GM21786 (cell line): Measurements from ENCODE around the gene RCL1.
"Not testable (repeated sequence)": the region's sequence is repeated elsewhere in the genome, so short reads cannot be mapped to it uniquely, and the experiment has no call there.

Experiments
- ATAC-seq: cut with Tn5 transposase; IDR thresholded peaks from one replicate; pipeline ENCODE4 v1.9.1; 2021; ENCODE audit not compliant: unreplicated experiment

The RCL1 gene

DNA sequence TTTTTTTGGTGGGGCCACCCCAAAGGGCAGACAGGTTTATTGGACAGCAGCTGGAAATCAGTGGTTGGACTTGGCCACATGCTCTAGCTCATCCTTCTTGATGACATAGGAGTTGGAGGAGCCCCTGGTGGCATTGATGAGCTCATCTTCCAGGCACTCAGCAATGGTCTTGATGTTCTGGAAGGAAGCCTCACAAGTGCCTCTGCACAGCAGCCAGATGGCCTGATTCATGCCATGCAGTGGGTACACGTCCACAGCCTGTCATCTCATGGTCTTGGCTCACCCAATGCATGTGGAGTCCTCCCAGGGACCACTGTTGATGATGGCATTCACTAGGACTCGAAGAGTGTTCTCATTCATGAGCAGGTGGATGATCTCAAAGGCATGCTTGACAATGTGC is 11.3 kb upstream of the RCL1 start:
- no peak for ATAC-seq

DNA sequence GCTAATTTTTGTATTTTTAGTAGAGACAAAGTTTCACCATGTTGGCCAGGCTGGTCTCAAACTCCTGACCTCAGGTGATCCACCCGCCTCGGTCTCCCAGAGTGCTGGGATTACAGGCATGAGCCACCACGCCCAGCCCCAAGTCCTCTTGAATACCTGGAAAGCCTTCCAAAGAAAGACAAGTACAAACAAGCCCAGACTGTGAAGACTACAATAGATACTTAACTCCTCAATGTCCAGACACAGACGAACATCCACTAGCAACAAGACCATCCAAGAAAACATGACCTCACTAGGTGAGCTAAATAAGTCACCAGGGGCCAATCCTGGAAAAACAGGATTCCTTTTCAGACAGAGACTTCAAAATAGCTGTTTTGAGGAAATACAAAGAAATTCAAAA is 9.6 kb upstream of the RCL1 start:
- ATAC-seq: not testable (repeated sequence)

DNA sequence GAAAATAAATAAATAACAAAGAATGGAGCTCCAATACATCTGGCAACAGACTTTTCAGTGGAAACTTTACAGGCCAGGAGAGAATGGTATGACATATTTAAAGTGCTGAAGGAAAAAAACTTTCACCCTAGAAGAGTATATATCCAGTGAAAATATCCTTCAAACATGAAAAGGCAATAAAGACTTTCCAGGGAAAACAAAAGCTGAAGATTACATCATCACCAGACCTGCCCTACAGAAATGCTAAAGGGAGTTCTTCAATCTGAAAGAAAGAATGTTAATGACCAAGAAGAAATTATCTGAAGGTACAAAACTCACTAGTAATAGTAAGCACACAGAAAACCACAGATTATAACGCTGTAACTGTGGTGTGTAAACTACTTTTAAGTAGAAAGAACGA is 8.3 kb upstream of the RCL1 start:
- no peak for ATAC-seq

DNA sequence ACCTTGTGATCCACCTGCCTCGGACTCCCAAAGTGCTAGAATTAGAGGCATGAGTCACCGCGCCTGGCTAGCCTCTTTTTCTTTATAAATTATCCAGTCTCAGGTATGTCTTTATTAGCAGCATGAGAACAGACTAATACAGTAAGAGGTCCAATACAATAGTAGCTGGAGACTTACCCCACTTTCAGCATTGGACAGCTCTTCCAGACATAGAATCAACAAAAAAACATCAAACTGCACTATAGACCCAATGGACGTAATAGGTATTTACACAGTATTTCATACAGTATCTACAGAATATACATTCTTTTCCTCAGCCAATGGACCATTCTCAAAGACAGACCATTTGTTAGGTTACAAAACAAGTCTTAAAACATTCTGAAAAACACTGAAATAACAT is 6.1 kb upstream of the RCL1 start:
- no peak for ATAC-seq

DNA sequence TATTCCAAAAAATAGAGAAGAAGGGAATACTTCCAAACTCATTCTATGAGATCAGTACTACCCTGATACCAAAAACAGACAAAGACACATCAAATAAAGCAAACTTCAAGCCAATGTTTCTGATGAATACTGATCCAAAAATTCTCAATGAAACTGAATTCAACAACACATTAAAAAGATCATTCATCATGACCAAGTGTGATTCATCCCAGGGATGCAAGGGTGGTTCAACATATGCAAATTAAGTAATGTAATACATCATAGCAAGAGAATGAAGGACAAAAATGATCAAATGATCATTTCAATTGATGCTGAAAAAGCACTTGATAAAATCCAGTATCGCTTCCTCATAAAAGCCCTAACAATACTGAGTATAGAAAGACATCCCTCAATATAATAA is 4.9 kb upstream of the RCL1 start:
- no peak for ATAC-seq

DNA sequence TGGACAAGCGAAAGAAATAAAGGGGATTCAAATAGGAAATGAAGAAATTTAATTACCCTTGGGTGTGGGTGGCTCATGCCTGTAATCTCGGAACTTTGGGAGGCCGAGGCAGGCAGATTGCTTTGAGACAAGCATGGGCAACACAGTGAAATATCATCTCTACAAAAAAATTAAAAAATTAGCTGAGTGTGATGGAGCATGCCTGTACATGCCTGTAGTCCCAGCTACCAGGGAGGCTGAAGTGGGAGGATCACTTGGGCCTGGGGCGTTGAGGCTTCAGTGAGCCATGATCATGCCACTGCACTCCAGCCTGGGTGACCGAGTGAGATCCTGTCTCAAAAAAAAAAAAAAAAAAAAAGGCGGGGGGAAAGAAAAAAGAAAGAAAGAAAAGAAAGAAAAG is 4.0 kb upstream of the RCL1 start:
- ATAC-seq: no peak

DNA sequence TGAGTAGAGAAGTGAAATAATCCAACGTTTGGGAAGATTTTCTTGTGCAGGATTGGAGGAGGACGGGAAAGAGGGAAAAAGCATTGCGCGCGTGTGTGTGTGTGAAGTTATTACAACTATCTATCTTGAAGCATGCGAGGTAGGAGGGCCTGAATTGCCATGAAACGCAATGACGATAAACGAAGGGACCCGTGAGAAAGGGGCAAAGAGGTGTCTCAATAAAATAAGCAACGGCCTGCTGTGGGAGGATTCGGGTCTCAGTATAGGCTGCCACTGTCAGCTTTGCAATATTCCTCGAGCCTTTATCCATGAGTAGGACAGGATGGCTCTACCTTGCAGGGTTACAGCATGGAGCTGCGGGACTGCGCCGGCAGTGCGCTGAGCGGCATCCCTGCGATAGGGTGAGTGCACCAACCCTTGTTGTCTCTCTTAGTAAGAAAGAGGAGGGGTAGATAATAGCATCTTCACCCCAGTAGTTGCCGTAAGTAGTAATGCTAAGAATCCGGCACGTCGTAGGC is 631 bp upstream of the RCL1 start:
- peak; percentile 37 for ATAC-seq

DNA sequence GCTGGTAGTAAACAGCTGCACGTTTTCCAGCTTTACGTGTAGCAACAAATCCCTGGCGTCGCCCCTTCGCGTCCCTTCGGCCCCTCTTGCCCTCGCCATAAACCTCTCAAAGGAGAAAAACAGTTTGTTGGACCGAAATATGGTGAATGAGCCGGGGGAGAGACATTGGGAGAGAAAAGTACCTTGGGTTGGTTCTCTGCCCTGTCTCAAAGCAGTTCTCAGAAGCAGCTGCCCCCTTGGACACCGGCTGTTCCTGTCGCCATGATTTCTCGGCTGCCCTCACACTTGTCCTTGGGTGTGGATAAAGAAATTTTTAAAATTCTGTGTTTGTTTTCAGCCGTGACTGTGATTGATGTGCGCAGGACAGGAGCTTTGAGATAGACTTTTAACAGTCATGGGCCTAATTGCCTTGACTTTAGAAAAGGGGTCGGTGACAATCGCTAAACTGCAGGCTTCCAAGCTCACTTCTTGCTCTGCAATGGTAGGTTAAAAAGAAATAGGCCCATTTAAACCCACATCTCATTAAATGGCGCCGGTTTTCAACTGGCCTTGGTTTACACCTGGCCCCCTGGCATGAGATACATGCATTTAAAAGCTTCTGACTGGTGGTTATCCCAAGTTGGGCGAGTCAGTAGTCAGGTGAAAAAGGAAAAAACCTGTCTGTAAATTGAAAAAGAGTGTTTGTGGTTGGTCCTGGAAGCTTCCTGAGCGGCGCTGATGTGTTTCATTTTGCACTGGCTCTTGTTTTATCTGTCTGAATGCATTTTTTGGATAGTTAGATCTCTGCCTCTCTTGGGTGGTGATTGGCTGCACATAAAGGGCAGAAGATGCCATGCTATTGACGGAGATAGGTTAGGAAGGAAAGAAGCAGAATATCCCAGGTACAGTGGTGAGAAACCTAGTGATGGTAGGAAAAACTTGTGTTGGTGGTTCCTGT is 983 bp downstream of the RCL1 start:
- no peak for ATAC-seq

DNA sequence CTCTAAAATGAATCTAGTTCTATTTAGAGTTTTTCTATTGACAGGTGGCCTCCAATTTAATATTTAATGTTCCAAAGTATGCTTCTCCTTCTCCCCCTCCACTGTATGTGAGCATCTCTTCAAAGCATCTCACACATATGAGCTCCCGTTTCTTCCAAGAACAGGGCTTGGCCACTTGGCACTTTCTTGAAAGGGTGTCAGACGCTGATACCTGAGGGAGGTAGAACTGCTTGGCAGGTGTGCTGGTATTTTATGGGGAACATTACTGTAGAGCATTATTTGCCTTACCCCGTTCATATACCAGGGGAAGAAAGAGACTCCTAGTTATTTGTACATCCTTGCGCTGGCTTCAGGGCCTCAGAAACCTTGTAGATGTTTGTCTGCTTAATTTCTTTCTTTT is 1.9 kb downstream of the RCL1 start:
- no peak for ATAC-seq

DNA sequence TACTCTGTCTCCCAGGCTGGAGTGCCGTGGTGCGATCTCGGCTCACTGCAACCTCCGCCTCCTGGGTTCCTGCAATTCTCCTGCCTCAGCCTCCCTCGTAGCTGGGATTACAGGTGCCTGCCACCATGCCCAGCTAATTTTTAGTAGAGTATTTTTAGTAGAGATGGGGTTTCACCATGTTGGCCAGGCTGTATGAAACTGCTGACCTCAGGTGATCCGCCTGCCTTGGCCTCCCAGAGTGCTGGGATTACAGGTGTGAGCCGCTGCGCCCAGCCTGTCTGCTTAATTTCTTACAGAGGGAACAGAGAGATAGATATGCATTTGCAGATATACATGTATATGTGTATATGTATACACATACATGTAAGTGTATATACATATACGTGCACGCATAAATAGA is 2.4 kb downstream of the RCL1 start:
- ATAC-seq: not testable (repeated sequence)

DNA sequence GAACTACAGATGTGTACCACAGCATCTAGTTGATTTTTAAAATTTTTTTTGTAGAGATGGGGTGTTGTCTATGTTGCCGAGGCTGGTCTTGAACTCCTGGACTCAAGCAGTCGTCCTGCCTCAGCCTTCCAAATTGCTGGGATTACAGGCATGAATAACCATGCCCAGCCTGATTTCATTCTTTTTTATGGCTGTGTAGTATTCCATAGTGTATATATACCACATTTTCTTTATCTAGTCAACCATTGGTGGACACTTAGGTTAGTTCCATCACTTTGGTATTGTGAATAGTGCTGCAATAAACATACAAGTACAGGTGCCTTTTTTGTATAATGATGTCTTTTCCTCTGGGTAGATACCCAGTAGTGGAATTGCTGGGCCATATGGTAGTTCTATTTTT is 3.8 kb downstream of the RCL1 start:
- ATAC-seq: no peak

DNA sequence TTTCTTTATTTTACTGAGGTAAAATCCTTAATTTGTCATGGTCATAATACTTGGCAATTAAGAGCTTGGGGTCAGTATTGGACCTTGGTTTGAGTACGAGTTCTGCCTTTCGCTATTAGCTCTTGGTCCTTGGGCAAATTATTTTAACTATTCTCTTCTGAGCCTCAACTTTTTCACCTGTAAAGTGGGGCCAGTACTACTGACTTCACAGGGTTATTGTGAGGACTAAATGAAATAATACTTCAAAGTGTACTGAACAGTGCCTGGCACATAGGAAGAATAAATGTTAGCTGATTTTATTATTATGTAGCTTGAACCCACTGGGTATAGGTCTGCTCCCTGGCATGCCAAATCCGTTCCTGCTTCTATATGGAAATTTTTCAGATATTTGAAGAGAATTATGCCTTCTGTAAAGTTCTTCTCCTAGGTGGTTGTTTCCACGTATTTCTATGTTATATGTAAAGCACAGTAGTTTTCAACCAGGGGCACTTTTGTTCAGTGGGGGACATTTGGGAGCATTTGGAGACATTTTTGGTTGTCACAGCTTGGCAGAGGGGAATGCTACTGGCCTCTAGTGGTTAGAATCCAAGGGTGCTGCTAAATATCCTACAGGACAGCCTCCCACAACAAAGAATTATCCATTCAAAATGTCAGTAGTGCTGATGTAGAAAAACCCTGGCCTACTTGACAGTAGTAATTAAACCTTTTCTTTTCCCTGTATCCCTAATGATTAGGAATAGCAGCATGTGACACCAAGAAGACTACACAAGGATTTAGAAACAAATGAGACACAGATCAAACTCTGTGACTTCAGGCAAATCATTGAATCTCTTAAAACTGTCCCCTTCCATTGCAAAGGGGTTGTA is 4.5 kb downstream of the RCL1 start:
- no peak for ATAC-seq

DNA sequence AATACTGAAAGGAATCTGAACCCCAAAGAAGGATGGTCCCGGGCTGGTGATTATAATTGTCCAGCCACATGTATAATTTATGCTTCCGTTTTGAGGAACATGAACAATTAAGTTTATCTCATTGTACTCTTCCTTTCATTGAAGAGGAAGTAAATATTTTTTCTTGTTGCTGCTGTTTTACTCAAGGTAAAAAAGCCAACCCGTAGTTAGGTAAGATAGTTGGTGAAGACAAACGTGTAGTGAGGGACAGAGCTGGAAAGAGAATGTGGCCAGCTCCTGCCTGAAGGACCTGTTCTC is 5.1 kb downstream of the RCL1 start:
- ATAC-seq: no peak

DNA sequence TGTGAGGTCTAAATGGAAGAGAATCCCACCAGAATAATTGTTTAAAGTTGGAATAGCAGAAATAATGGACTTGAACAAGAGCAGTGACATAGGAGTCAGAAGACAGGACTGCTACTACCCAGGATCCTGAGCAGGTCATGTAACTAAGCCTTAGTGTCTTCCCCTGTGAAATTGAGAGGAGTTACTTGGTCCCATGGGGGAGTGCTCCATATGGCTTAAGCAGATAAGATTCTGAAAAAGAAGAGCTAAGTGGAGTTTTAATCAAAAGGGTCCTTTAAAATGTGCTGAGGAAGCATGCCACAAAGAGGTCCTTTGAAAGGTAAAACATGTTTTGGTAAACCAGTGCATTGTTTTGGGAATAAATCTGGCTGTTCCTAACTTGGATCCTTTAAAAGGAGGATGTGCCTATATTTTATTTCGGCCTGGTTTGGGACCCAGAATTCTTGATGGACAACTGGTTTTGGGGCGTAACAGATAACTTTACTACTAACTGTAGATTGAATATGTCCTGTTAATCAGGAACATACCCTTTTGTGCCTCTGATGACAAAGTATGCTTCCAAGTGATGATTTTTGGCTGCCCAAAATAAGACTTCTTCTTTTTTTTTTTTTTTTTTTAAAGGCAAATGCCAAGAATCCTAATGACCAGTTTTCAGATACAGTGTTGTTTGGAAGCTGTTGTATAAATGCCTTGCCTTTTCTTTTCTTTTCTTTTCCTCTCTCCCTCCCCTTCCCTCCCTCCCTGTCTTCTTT is 5.7 kb downstream of the RCL1 start:
- ATAC-seq: no peak

DNA sequence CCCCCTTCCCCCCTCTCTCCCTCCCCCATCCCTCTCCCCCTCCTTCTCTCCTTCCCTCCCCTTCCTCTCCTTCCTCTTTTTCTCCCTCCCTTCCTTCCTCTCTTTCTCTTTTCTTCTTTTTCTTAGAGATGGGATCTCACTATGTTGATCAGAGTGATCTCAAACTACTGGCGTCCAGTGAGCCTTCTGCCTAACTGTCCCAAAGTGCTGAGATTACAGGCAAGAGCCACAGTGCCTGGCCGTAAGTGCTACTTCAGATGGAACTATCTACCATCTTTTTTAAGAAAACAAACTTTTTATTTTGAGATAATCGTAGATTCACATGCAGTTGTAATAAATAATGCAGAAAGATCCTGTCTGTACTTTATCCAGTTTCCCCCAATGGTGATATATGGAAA is 6.3 kb downstream of the RCL1 start:
- no peak for ATAC-seq

DNA sequence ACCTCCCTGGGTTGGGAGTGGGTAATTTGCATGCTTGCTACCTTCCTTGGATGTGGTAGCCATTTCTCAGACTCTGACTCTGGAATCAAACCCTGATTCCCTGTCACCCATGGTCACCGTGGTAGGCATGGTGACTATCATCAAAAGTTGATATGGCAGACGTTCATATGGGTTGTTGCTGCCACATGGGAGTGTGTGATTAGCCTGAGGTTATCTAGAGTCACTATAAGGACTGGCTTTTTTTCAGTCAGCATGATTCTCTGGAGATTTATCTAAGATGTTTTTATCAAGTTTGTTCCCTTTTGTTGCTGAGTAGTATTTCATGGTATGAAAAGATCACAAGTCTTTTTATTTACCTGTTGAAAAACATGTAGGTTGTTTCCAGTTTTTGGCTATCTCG is 7.0 kb downstream of the RCL1 start:
- ATAC-seq: no peak

DNA sequence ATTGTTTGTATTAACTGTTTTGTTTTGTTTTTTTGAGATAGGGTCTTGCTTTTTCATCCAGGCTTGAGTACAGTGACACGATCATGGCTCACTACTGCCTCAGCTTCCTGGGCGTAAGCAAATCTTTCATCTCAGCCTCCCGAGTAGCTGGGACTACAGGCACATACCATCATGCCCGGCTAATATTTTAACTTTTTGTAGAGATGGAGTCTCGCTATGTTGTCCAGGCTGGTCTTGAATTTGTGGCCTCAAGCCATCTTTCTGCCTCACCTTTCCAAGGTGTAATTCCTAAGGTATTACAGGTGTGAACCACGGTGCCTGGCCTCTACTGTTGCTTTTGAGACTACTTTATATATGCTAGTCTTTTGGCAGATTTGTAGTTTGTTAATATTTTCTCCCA is 8.4 kb downstream of the RCL1 start:
- no peak for ATAC-seq

DNA sequence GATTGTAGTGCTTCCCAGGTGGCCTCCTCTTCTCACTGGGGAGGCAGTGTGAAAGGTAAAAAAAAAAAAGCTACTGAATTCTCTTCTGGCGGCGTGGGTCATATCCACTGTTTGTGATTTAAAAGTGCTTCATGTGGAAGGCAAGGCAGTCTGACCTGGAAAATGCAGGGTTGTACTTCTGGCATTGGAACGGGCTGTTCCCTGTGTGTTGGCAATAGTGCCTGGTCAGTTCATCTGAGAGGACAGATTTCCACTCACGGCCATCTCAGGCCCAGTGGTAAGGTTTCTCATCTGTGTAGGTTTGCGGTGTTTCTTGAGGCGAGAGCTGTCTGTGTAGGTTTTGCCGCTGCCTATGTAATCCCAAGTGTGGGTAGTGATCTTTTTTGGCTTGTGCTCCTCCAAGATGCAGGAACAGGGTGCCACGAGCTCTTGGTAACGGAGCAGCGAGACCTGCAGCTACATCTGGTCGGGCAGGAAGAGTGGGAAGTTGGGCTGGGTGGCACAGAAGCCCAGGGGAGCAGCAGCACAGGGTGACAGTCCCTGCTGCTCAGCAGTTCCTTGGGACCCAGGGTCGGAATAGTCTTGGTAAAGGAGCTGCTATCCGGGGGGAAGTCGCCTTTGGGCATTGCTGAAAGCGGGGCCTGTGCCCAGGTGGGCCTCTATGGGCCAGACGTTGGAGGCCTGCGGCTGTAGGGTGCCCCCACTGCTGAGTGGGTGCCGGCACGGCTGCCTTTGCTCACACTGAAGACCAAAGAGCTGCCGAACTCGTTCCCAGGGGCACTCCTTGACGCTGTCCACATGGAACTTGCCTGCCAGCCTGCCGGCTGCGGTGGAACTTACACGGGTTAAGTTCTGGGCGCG is 11.2 kb downstream of the RCL1 start:
- no peak for ATAC-seq

DNA sequence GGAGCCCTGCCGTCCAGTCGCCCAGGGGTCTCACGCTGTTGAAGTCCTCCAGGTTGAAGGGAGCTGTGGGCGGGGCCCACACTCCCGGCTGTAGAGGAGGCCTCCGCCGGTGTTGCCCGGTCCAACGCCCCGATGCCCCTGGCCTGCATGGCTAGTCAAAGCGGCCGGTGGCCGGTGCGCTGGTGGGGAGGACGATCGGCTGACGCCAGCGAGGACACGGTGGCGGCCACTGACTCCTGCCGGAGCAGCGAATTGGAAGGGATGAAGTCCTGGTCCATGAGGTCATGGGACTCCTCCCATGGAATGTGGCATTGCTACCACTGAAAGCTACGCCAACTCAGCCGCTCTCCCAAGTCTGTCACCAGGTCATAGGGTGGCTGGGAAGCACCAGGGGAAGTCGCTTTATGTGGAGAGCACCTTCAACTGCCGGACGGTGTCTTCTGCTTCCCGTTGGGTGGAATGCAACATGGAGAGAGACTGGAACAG is 11.8 kb downstream of the RCL1 start:
- ATAC-seq: no peak

DNA sequence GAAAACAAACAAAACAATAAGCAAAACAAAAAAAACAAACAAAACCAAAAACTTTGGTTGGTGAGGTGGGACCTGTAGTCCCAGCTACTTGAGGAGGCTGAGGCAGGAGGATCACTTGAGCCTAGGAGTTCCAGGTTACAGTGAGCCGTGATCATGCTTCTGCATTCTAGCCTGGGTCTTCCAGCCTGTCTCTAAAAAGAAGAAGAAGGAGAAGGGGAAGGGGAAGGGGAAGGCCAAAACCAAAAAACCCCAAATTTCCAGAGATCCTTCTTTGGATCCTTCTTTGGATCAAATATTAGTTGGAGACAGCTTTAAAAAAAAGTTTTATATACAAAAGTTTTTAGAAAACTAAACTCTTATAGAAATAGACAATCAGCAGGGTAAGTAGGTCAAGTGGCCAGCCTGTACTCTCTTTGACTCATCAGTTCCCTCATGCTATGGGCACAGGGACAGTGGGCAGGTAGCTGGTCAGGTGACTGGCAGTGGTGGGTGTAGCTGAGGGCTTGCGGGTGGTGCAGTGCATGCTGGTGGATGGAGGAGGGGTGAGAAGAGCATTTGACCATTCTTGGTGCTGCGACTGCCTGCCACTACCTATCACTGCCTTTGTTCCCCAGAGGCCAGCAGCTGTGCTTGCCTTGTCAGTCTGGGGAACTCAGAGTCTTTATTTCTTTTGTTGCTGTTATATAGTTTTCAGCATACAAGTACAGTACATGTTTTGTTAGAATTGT is 12.6 kb downstream of the RCL1 start:
- no peak for ATAC-seq
